Measurements from ENCODE around the gene SLC35B3.
"Not testable (repeated sequence)": the region's sequence is repeated elsewhere in the genome, so short reads cannot be mapped to it uniquely, and the experiment has no call there.

SLC35B3 gene

DNA sequence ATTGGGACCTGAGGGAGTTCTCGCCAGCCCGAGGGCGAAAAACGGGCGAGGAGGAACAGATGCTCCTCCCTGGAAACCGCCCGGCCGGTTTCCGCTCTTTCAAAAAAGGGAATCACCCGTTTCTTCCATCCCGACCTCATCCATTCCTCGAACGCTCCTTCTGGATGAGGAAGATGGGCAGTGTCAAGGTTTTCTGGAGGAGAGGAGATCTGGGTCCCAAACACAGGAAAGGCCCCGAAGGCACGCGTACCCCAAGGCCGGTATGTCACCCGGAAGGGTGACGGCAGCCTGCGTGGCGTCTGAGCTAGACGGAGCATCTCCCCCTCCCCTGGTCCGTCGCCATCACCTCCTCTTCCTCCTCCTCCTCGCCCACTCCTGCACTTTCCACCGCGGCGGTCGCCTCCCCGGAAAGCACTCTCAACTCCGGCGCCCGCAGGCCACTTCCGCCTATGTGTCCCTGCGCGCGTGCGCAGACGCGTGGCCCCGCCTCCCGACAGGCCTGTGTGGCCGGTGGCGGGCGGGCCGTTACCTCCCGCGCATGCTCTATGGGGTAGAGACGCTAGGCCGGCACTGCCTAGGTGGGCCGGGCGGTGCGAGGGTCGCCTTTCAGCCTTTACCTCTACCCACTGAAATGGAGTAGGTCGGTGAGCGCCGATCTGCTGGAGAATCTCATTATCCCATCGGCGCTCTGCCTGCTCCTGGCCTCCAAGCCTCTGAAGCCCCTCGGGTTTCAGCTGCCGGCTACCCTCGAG lies at the start of gene SLC35B3:
Gene SLC35B3, minus strand, starts transcription at position 453 of the 752 bp plus-strand sequence.
- Histone ChIP-seq H3K36me3 (ENCODE audit: control insufficient read depth in 2 of 2, insufficient read depth in 2 of 2, low read length in 2 of 2) (no peaks in the 10 kb centered on the region), H3K9me3 (ENCODE audit: control insufficient read depth in 2 of 2, low read length in 2 of 2) (no peaks in the 10 kb centered on the region), H3K4me3 (ENCODE audit: low read length in 2 of 2) (peak within 1 kb of the TSS; percentile 99), H3K27ac (ENCODE audit: low read depth in 2 of 2, low read length in 2 of 2) (peak within 1 kb of the TSS; percentile 93), H3K27me3 (ENCODE audit: control insufficient read depth in 2 of 2, insufficient read depth in 2 of 2, low read length in 2 of 2) (no peaks in the 10 kb centered on the region), H3K4me1 (ENCODE audit: control insufficient read depth in 2 of 2, insufficient read depth in 2 of 2, low read length in 2 of 2) (peaks cover 6 to 13% of the 10 kb centered on the region in 2 donors), H3K9ac (ENCODE audit: low read depth in 1 of 2, low read length in 2 of 2) (peak within 1 kb of the TSS; percentile 90 to 98)

- Histone ChIP-seq H3K36me3 (ENCODE audit: control insufficient read depth in 2 of 2, insufficient read depth in 2 of 2, low read length in 2 of 2) (no peaks in the 10 kb centered on the region), H3K9me3 (ENCODE audit: control insufficient read depth in 2 of 2, low read length in 2 of 2) (no peaks in the 10 kb centered on the region), H3K27ac (ENCODE audit: low read depth in 2 of 2, low read length in 2 of 2) (no peak overlapping the region), H3K27me3 (ENCODE audit: control insufficient read depth in 2 of 2, insufficient read depth in 2 of 2, low read length in 2 of 2) (no peaks in the 10 kb centered on the region), H3K4me3 (ENCODE audit: low read length in 2 of 2) (no peak overlapping the region), H3K4me1 (ENCODE audit: control insufficient read depth in 2 of 2, insufficient read depth in 2 of 2, low read length in 2 of 2) (no peaks in the 10 kb centered on the region), H3K9ac (ENCODE audit: low read depth in 1 of 2, low read length in 2 of 2) (no peak overlapping the region)
Observed at GRCh38 chr6:8483650-8484049, 48.3 kb upstream of the SLC35B3 start.

DNA sequence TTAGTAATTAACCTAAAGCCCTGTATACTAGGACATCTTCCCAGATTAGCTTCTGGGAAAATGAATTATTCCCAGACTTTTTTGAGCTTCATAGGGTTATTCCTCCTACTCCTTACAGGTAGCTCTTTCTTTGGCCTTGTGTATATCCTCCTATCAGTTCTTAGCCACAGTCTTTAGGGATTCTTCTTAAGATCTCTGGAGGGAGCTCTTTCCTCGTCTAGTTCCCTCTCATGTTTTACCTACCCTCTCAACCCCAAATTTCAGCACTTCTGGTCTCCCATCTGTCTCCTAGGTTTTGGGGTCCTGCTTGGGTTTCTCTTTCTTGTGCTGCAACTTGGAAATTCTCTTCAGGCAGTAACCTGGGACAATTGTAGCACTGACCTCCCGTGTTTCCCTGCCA lies 46.4 kb upstream of the SLC35B3 start:
- no peaks in the 10 kb centered on the region for H3K27me3 ChIP-seq (ENCODE audit: control insufficient read depth in 2 of 2, insufficient read depth in 2 of 2, low read length in 2 of 2)
- H3K36me3 ChIP-seq (ENCODE audit: control insufficient read depth in 2 of 2, insufficient read depth in 2 of 2, low read length in 2 of 2), result no peaks in the 10 kb centered on the region
- no peaks in the 10 kb centered on the region for H3K4me1 ChIP-seq (ENCODE audit: control insufficient read depth in 2 of 2, insufficient read depth in 2 of 2, low read length in 2 of 2)
- H3K4me3 ChIP-seq (ENCODE audit: low read length in 2 of 2), result no peak overlapping the region
- H3K9me3 ChIP-seq (ENCODE audit: control insufficient read depth in 2 of 2, low read length in 2 of 2), result no peaks in the 10 kb centered on the region
- H3K27ac ChIP-seq (ENCODE audit: low read depth in 2 of 2, low read length in 2 of 2), result no peak overlapping the region
- H3K9ac ChIP-seq (ENCODE audit: low read depth in 1 of 2, low read length in 2 of 2), result no peak overlapping the region

DNA sequence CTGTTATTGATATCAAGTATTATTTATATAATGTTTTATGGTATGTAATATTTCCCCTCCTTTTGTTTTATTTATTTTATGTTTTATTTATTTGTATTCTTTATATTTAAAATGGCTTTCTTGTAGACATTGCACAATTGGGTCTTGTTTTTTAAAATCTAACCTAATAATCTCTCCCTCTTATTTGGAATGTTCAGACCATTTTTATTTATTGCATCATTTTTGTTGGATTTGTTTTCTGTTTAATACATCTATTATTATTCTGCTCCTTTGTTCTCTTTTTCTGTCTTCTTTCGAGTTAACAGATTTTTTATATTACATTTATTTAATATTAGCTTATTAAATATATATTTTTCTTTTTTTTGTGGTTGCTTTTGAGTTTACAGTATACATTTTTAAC lies 43.1 kb upstream of the SLC35B3 start:
- Histone ChIP-seq H3K36me3 (ENCODE audit: control insufficient read depth in 2 of 2, insufficient read depth in 2 of 2, low read length in 2 of 2) (no peaks in the 10 kb centered on the region), H3K27me3 (ENCODE audit: control insufficient read depth in 2 of 2, insufficient read depth in 2 of 2, low read length in 2 of 2) (no peaks in the 10 kb centered on the region), H3K9me3 (ENCODE audit: control insufficient read depth in 2 of 2, low read length in 2 of 2) (no peaks in the 10 kb centered on the region), H3K4me1 (ENCODE audit: control insufficient read depth in 2 of 2, insufficient read depth in 2 of 2, low read length in 2 of 2) (no peaks in the 10 kb centered on the region), H3K9ac (ENCODE audit: low read depth in 1 of 2, low read length in 2 of 2) (no peak overlapping the region), H3K4me3 (ENCODE audit: low read length in 2 of 2) (no peak overlapping the region), H3K27ac (ENCODE audit: low read depth in 2 of 2, low read length in 2 of 2) (no peak overlapping the region)

DNA sequence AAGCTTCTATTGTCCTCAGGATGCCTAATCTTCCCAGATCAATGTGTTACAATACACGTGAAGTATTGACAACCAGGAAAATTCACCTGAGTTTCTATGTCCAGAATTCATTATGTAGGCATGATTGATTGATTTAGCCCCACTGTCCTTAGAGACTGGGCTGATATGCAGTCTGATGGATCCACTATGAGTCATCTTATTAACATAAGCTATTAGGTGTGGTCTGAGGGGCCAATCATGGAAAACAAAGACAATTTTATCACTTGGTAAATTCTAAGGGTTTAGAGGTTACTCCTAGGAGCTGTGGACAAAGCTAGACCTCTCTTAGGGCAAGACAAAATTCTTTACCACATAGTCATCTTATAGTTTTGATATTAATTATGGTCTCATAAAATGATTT lies 41.3 kb upstream of the SLC35B3 start:
- H3K27me3 ChIP-seq (ENCODE audit: control insufficient read depth in 2 of 2, insufficient read depth in 2 of 2, low read length in 2 of 2), result no peaks in the 10 kb centered on the region
- no peaks in the 10 kb centered on the region for H3K36me3 ChIP-seq (ENCODE audit: control insufficient read depth in 2 of 2, insufficient read depth in 2 of 2, low read length in 2 of 2)
- H3K4me1 ChIP-seq (ENCODE audit: control insufficient read depth in 2 of 2, insufficient read depth in 2 of 2, low read length in 2 of 2), result no peaks in the 10 kb centered on the region
- H3K9me3 ChIP-seq (ENCODE audit: control insufficient read depth in 2 of 2, low read length in 2 of 2), result no peaks in the 10 kb centered on the region
- H3K27ac ChIP-seq (ENCODE audit: low read depth in 2 of 2, low read length in 2 of 2), result no peak overlapping the region
- no peak overlapping the region for H3K4me3 ChIP-seq (ENCODE audit: low read length in 2 of 2)
- H3K9ac ChIP-seq (ENCODE audit: low read depth in 1 of 2, low read length in 2 of 2), result no peak overlapping the region

- no peak overlapping the region for H3K4me3 ChIP-seq (ENCODE audit: low read length in 2 of 2)
- H3K27me3 ChIP-seq (ENCODE audit: control insufficient read depth in 2 of 2, insufficient read depth in 2 of 2, low read length in 2 of 2), result no peaks in the 10 kb centered on the region
- H3K9ac ChIP-seq (ENCODE audit: low read depth in 1 of 2, low read length in 2 of 2), result no peak overlapping the region
- no peak overlapping the region for H3K27ac ChIP-seq (ENCODE audit: low read depth in 2 of 2, low read length in 2 of 2)
- H3K4me1 ChIP-seq (ENCODE audit: control insufficient read depth in 2 of 2, insufficient read depth in 2 of 2, low read length in 2 of 2), result no peaks in the 10 kb centered on the region
- H3K36me3 ChIP-seq (ENCODE audit: control insufficient read depth in 2 of 2, insufficient read depth in 2 of 2, low read length in 2 of 2), result no peaks in the 10 kb centered on the region
- no peaks in the 10 kb centered on the region for H3K9me3 ChIP-seq (ENCODE audit: control insufficient read depth in 2 of 2, low read length in 2 of 2)
Observed at GRCh38 chr6:8468552-8469356, 33.4 kb upstream of the SLC35B3 start.

- H3K27me3 ChIP-seq (ENCODE audit: control insufficient read depth in 2 of 2, insufficient read depth in 2 of 2, low read length in 2 of 2), result no peaks in the 10 kb centered on the region
- no peaks in the 10 kb centered on the region for H3K4me1 ChIP-seq (ENCODE audit: control insufficient read depth in 2 of 2, insufficient read depth in 2 of 2, low read length in 2 of 2)
Observed at GRCh38 chr6:8462694-8463093, 27.3 kb upstream of the SLC35B3 start.

DNA sequence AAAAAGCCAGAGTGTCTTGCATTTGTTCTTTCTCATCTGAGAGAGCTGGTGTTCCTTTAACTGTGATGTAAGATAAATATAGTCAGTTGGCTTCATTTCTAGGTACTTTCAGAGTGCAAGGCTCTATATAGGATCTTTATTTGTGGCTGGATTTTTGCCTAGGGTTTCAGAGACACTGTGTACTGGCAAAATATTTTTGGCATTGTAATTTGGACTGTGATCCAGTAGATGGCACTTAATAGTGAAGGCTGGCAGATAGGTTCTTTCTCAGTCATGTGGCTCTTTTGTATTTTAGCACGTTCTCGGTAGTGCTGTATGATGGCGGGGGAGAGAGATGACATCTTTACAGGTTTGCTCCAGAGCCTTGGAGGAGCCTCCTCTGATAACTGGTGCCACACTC lies 26.8 kb upstream of the SLC35B3 start:
- Histone ChIP-seq H3K9ac (ENCODE audit: low read depth in 1 of 2, low read length in 2 of 2) (no peak overlapping the region), H3K36me3 (ENCODE audit: control insufficient read depth in 2 of 2, insufficient read depth in 2 of 2, low read length in 2 of 2) (no peaks in the 10 kb centered on the region), H3K4me1 (ENCODE audit: control insufficient read depth in 2 of 2, insufficient read depth in 2 of 2, low read length in 2 of 2) (no peaks in the 10 kb centered on the region), H3K27ac (ENCODE audit: low read depth in 2 of 2, low read length in 2 of 2) (no peak overlapping the region), H3K27me3 (ENCODE audit: control insufficient read depth in 2 of 2, insufficient read depth in 2 of 2, low read length in 2 of 2) (no peaks in the 10 kb centered on the region), H3K4me3 (ENCODE audit: low read length in 2 of 2) (no peak overlapping the region), H3K9me3 (ENCODE audit: control insufficient read depth in 2 of 2, low read length in 2 of 2) (no peaks in the 10 kb centered on the region)

More at GRCh38 chr6:8462694-8463093, 27.3 kb upstream of the SLC35B3 start:
- no peak overlapping the region for H3K9ac ChIP-seq (ENCODE audit: low read depth in 1 of 2, low read length in 2 of 2)
- H3K36me3 ChIP-seq (ENCODE audit: control insufficient read depth in 2 of 2, insufficient read depth in 2 of 2, low read length in 2 of 2), result no peaks in the 10 kb centered on the region
- no peaks in the 10 kb centered on the region for H3K9me3 ChIP-seq (ENCODE audit: control insufficient read depth in 2 of 2, low read length in 2 of 2)
- no peak overlapping the region for H3K27ac ChIP-seq (ENCODE audit: low read depth in 2 of 2, low read length in 2 of 2)
- H3K4me3 ChIP-seq (ENCODE audit: low read length in 2 of 2), result no peak overlapping the region

GRCh38 chr6:8446391-8446790 lies 11.0 kb upstream of the SLC35B3 start:
- no peaks in the 10 kb centered on the region for H3K9me3 ChIP-seq (ENCODE audit: control insufficient read depth in 2 of 2, low read length in 2 of 2)
- H3K4me1 ChIP-seq (ENCODE audit: control insufficient read depth in 2 of 2, insufficient read depth in 2 of 2, low read length in 2 of 2), result no peaks in the 10 kb centered on the region

GRCh38 chr6:8445930-8446329 lies 10.6 kb upstream of the SLC35B3 start:
- H3K9me3 ChIP-seq (ENCODE audit: control insufficient read depth in 2 of 2, low read length in 2 of 2); H3K9ac ChIP-seq (ENCODE audit: low read depth in 1 of 2, low read length in 2 of 2); H3K4me3 ChIP-seq (ENCODE audit: low read length in 2 of 2); H3K36me3 ChIP-seq (ENCODE audit: control insufficient read depth in 2 of 2, insufficient read depth in 2 of 2, low read length in 2 of 2); H3K27me3 ChIP-seq (ENCODE audit: control insufficient read depth in 2 of 2, insufficient read depth in 2 of 2, low read length in 2 of 2); H3K27ac ChIP-seq (ENCODE audit: low read depth in 2 of 2, low read length in 2 of 2); H3K4me1 ChIP-seq (ENCODE audit: control insufficient read depth in 2 of 2, insufficient read depth in 2 of 2, low read length in 2 of 2): not testable (repeated sequence)

More at GRCh38 chr6:8446391-8446790, 11.0 kb upstream of the SLC35B3 start:
- H3K9ac ChIP-seq (ENCODE audit: low read depth in 1 of 2, low read length in 2 of 2), result no peak overlapping the region
- H3K36me3 ChIP-seq (ENCODE audit: control insufficient read depth in 2 of 2, insufficient read depth in 2 of 2, low read length in 2 of 2), result no peaks in the 10 kb centered on the region
- H3K27me3 ChIP-seq (ENCODE audit: control insufficient read depth in 2 of 2, insufficient read depth in 2 of 2, low read length in 2 of 2), result no peaks in the 10 kb centered on the region
- H3K4me3 ChIP-seq (ENCODE audit: low read length in 2 of 2), result no peak overlapping the region
- H3K27ac ChIP-seq (ENCODE audit: low read depth in 2 of 2, low read length in 2 of 2), result no peak overlapping the region
